HepG2 (cell line): Measurements from ENCODE around the gene HUNK. TPM values are rescaled to one million over a fixed set of nuclear protein-coding genes. Genes with fewer than 3 reads are reported as not detected.

Experiments used
- ATAC-seq: fragments of 200-7000 bp; cut with Tn5 transposase; 3 replicates; pipeline ENCODE4 v1.9.1; 2020; ENCODE audit warnings: mild to moderate bottlenecking, moderate library complexity
- BruUV-seq: library from RNA; stranded (reverse); fragments of 400-500 nt; replicated peaks from 2 replicates; lab custom pipeline; 2021; lab: Mats Ljungman, UMichigan
- CTCF ChIA-PET: fragments of 300-600 bp; formaldehyde crosslinking; extraction: SDS; loops from one replicate; lab custom pipeline; 2021; ENCODE audit warnings: low total read pairs, inconsistent platforms, low intra/inter-chr PET ratio; lab: Yijun Ruan, JAX
- POLR2A ChIA-PET: fragments of 350-600 bp; sonication (Branson Sonifier 250); formaldehyde crosslinking; loops from one replicate; lab custom pipeline; 2020; ENCODE audit warnings: antibody characterized with exemption, inconsistent platforms; lab: Yijun Ruan, JAX
- DNase-seq: peaks from one replicate; pipeline ENCODE4 v3.0.0-alpha.2; 2015; ENCODE audit warnings: low spot score
- FAIRE-seq: peaks from 3 replicates; lab custom pipeline; 2011; peaks lifted over from hg19 to GRCh38; lab: Jason Lieb, UNC
- H2AFZ ChIP-seq: one replicate; pipeline ENCODE4 v1.6.1; 2011; ENCODE audit warnings: low read length, inconsistent platforms
- H3K27ac ChIP-seq: fragments of 300-600 bp; 3 replicates; pipeline ENCODE4 v1.8.0; 2011; ENCODE audit warnings: mixed run types, mild to moderate bottlenecking, mixed read lengths, low read length, inconsistent platforms; ENCODE audit not compliant: insufficient read depth; ENCODE audit errors: extremely low read length
- H3K27me3 ChIP-seq, 2 experiments: fragments of 200-600 bp in 1 of 2; 2 replicates in 1 of 2; 3 replicates in 1 of 2; pipeline versions ENCODE4 v1.6.0 to v1.8.0; 2011; ENCODE audit warnings: low read length in 2 of 2, mild to moderate bottlenecking in 2 of 2, moderate library complexity in 2 of 2, inconsistent platforms in 1 of 2; ENCODE audit not compliant: insufficient read depth in 2 of 2, control insufficient read depth in 1 of 2
- H3K36me3 ChIP-seq, 2 experiments: fragments of 200-600 bp in 1 of 2; replicated peaks in 1 of 2; 2 replicates in 1 of 2; 3 replicates in 1 of 2; pipeline versions ENCODE4 v1.5.1 to v1.8.0; 2011; ENCODE audit warnings: low read length in 2 of 2, inconsistent platforms in 1 of 2; ENCODE audit not compliant: insufficient read depth in 2 of 2, control insufficient read depth in 1 of 2
- H3K4me1 ChIP-seq: 2 replicates; pipeline ENCODE4 v1.5.1; 2012; ENCODE audit warnings: low read length, inconsistent platforms; ENCODE audit not compliant: insufficient read depth
- H3K4me2 ChIP-seq: 2 replicates; pipeline ENCODE4 v1.6.0; 2011; ENCODE audit warnings: low read depth, low read length, inconsistent platforms
- H3K4me3 ChIP-seq, 3 experiments: fragments of 200-600 bp in 1 of 3; sonication (generic), shearing (Covaris generic) in 1 of 3; replicated peaks in 1 of 3; 2 replicates each; pipeline ENCODE4 v1.5.1; 2011 to 2016; ENCODE audit warnings: low read length in 3 of 3, inconsistent platforms in 2 of 3, low read depth in 2 of 3, mild to moderate bottlenecking in 2 of 3, control low read depth in 1 of 3, mixed read lengths in 1 of 3; ENCODE audit not compliant: insufficient read depth in 1 of 3
- H3K79me2 ChIP-seq: one replicate; pipeline ENCODE4 v1.6.1; 2011; ENCODE audit warnings: low read length, inconsistent platforms; ENCODE audit not compliant: insufficient read depth
- H3K9ac ChIP-seq: 2 replicates; pipeline ENCODE4 v1.6.0; 2011; ENCODE audit warnings: mild to moderate bottlenecking, low read depth, low read length, inconsistent platforms; ENCODE audit not compliant: insufficient read depth
- H3K9me3 ChIP-seq: 2 replicates; pipeline ENCODE4 v1.5.1; 2012; ENCODE audit warnings: mild to moderate bottlenecking, low read length
- H4K20me1 ChIP-seq: 2 replicates; pipeline ENCODE4 v1.6.0; 2011; ENCODE audit warnings: inconsistent platforms, mild to moderate bottlenecking, low read length, moderate library complexity; ENCODE audit not compliant: insufficient read depth
- ATF7 ChIP-seq, 2 experiments: fragments of 450-650 bp in 1 of 2; sonication (generic) in 1 of 2; formaldehyde crosslinking in 1 of 2; IDR thresholded peaks; 2 replicates each; pipeline versions ENCODE4 v1.4.0 to v1.6.1; 2016 to 2020; ENCODE audit warnings: antibody characterized with exemption in 1 of 2, mild to moderate bottlenecking in 1 of 2, missing genetic modification reagents in 1 of 2
- CHCHD3 ChIP-seq: sonication (generic); formaldehyde crosslinking; IDR thresholded peaks from 2 replicates; pipeline ENCODE4 v1.8.0; 2022; ENCODE audit warnings: mild to moderate bottlenecking, missing genetic modification reagents, moderate library complexity
- GABPA ChIP-seq, 2 experiments: IDR thresholded peaks; 2 replicates each; pipeline ENCODE4 v1.6.1; 2011 to 2016; ENCODE audit warnings: low read depth in 2 of 2, low read length in 1 of 2, missing biosample characterization in 1 of 2, missing genetic modification characterization in 1 of 2
- ZNF619 ChIP-seq: sonication (generic); formaldehyde crosslinking; IDR thresholded peaks from 2 replicates; pipeline ENCODE4 v1.4.0; 2020; ENCODE audit warnings: mild to moderate bottlenecking, missing genetic modification reagents
- ZNF746 ChIP-seq: sonication (generic); formaldehyde crosslinking; IDR thresholded peaks from 2 replicates; pipeline ENCODE4 v1.8.0; 2022; ENCODE audit warnings: mild to moderate bottlenecking, missing genetic modification reagents
- ZNF776 ChIP-seq: sonication (generic); formaldehyde crosslinking; IDR thresholded peaks from 2 replicates; pipeline ENCODE4 v1.4.0; 2020; ENCODE audit warnings: mild to moderate bottlenecking, missing genetic modification reagents
- WGBS: methylation state at CpG from one replicate; pipeline ENCODE4 v1.1.6; 2017; ENCODE audit warnings: low lambda C conversion rate; 5-methylcytosine and 5-hydroxymethylcytosine counted together
- in situ Hi-C: cut with HindIII; loops from 2 replicates; pipeline ENCODE4 v1.10.0; 2017; ENCODE audit warnings: low pct_unique_long_range_greater_than_20kb; ENCODE audit not compliant: extremely low pct_ligation_motif_present
- intact Hi-C: fragments of 100-400 bp; cut with micrococcal nuclease; formaldehyde crosslinking; loops from one replicate; pipeline ENCODE4 v1.10.0; 2022; ENCODE audit not compliant: unreplicated experiment
- polyA plus RNA-seq, 8 experiments: library from polyadenylated mRNA; depleted of rRNA in 3 of 8; stranded (reverse) in 7 of 8; unstranded in 1 of 8; fragments of >200 nt; fragmentation: Illumina TruSeq in 4 of 8; extraction: Trizol in 4 of 8; gene quantifications; 2 replicates each; pipeline versions ENCODE4 v1.2.1 to v1.2.3, GENCODE V29; 2011 to 2016; ENCODE audit warnings: low read depth in 4 of 8, missing spikeins in 1 of 8, mixed read lengths in 1 of 8; ENCODE audit not compliant: insufficient read depth in 1 of 8
- total RNA-seq, 5 experiments: library from RNA; depleted of rRNA; stranded (reverse); fragments of >200 nt; fragmentation: Illumina TruSeq; extraction: Trizol; gene quantifications; 2 replicates each; pipeline ENCODE4 v1.2.3, GENCODE V29; 2016; ENCODE audit warnings: low read depth in 1 of 5
- TF ChIP-seq, protein P1 (sequence below): sonication (generic); formaldehyde crosslinking; IDR thresholded peaks from 2 replicates; pipeline ENCODE4 v1.5.0; 2020; ENCODE audit warnings: mild to moderate bottlenecking, missing genetic modification reagents
- TF ChIP-seq, protein P2 (sequence below): sonication (generic); formaldehyde crosslinking; IDR thresholded peaks from 2 replicates; pipeline ENCODE4 v1.4.0; 2020; ENCODE audit warnings: low read depth, mild to moderate bottlenecking, missing genetic modification reagents

Gene HUNK
- total and polyA plus RNA-seq, 2 of the 13 experiments (the other 11 are each of a cell fraction or from before 2014, with no cell fraction given): 1.8 to 1.9 TPM

DNA sequence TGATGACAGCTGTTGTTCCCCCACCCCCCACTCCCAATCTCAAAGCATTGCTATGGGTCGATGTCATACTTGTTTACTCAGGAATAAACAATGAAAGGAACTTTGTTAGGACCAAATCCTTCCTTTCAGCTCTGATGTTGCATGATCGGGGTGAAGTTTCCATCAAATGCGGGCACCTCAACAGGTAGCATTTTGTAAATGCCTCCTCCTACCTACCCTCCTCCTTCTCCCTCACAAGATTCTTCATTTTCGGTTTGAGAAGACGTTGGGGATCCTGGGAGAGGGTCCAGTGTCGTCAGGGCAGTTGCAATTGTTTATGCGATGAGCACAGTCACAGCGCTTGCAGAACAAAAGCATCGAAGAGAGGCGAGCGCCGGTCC, 758 bp upstream of the HUNK start:
- TF ChIP-seq ZNF776 (CRISPR knock-in tag) (no peak), CHCHD3 (CRISPR knock-in tag) (no peak), GABPA (IDR thresholded peaks at IDR 0.05; ENCODE audit: low read depth, low read length) (no peak), GABPA (CRISPR knock-in tag; IDR thresholded peaks at IDR 0.05; ENCODE audit: low read depth) (no peak), ZNF746 (CRISPR knock-in tag) (no peak), ZNF619 (CRISPR knock-in tag) (no peak), ATF7 (IDR thresholded peaks at IDR 0.05) (no peak), ATF7 (CRISPR knock-in tag; IDR thresholded peaks at IDR 0.05) (0 out of 2 replicates have a peak, but pooled peaks have one; percentile 35)
- TF ChIP-seq, protein P1, sequence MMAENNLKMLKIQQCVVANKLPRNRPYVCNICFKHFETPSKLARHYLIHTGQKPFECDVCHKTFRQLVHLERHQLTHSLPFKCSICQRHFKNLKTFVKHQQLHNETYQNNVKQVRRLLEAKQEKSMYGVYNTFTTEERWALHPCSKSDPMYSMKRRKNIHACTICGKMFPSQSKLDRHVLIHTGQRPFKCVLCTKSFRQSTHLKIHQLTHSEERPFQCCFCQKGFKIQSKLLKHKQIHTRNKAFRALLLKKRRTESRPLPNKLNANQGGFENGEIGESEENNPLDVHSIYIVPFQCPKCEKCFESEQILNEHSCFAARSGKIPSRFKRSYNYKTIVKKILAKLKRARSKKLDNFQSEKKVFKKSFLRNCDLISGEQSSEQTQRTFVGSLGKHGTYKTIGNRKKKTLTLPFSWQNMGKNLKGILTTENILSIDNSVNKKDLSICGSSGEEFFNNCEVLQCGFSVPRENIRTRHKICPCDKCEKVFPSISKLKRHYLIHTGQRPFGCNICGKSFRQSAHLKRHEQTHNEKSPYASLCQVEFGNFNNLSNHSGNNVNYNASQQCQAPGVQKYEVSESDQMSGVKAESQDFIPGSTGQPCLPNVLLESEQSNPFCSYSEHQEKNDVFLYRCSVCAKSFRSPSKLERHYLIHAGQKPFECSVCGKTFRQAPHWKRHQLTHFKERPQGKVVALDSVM (CRISPR knock-in tag): no peak
- TF ChIP-seq, protein P2, sequence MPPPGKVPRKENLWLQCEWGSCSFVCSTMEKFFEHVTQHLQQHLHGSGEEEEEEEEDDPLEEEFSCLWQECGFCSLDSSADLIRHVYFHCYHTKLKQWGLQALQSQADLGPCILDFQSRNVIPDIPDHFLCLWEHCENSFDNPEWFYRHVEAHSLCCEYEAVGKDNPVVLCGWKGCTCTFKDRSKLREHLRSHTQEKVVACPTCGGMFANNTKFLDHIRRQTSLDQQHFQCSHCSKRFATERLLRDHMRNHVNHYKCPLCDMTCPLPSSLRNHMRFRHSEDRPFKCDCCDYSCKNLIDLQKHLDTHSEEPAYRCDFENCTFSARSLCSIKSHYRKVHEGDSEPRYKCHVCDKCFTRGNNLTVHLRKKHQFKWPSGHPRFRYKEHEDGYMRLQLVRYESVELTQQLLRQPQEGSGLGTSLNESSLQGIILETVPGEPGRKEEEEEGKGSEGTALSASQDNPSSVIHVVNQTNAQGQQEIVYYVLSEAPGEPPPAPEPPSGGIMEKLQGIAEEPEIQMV (CRISPR knock-in tag): no peak
- WGBS: 4% methylated on average over 12 of the region's 12 CpGs
- H3K4me2 ChIP-seq: peak overlapping the region; percentile 85
- H3K9ac ChIP-seq: no peak overlapping the region
- no peaks in the 10 kb centered on the region for H3K36me3 ChIP-seq
- H4K20me1 ChIP-seq: no peaks in the 10 kb centered on the region
- H3K27me3 ChIP-seq: peaks cover 0 to 18% of the 10 kb centered on the region in 2 experiments; a peak in 2 of 5 replicates
- DNase-seq (no peak), ATAC-seq (no peak), FAIRE-seq (no peak)
- H3K4me1 ChIP-seq: peaks cover 38% of the 10 kb centered on the region
- H3K27ac ChIP-seq: no peak overlapping the region
- intact Hi-C loops (loop anchor here (2.0 to 5.0 kb wide), 2 partner anchors 29 to 60 kb away; no protein-coding TSS in a partner anchor), in situ Hi-C loops (loop anchor here (5.0 kb wide), 1 partner anchor 35 kb away; no protein-coding TSS in a partner anchor)
- CTCF ChIA-PET: no interaction called here
- BruUV-seq: no TSS peak
- peak overlapping the region; percentile 55 to 84 (median 73) for H3K4me3 ChIP-seq
- H3K9me3 ChIP-seq: no peaks in the 10 kb centered on the region
- no peak overlapping the region for H2AFZ ChIP-seq
- POLR2A ChIA-PET: no interaction called here
- peaks cover 7% of the 10 kb centered on the region for H3K79me2 ChIP-seq
